Right lung (tissue), 5 donors: ENCODE measurements around the gene PLA2G3. TPM values are rescaled to one million over a fixed set of nuclear protein-coding genes. Genes with fewer than 3 reads are reported as not detected.

Experiments
- DNase-seq, 2 donors: peaks; one replicate each; pipeline ENCODE4 v3.0.0-alpha.2; 2013
- polyA plus RNA-seq, 5 donors: library from polyadenylated mRNA; unstranded; fragments of 120-200 nt; gene quantifications; one replicate each; pipeline versions ENCODE4 v1.2.1 to v1.2.3, GENCODE V29; 2013; ENCODE audit warnings: inconsistent platforms in 1 of 5, low replicate concordance in 1 of 5; ENCODE audit not compliant: insufficient read length in 5 of 5, insufficient read depth in 1 of 5

The PLA2G3 gene
- polyA plus RNA-seq, 5 donors = 0.07 to 0.36 (median 0.34) TPM; not detected in 2

DNA sequence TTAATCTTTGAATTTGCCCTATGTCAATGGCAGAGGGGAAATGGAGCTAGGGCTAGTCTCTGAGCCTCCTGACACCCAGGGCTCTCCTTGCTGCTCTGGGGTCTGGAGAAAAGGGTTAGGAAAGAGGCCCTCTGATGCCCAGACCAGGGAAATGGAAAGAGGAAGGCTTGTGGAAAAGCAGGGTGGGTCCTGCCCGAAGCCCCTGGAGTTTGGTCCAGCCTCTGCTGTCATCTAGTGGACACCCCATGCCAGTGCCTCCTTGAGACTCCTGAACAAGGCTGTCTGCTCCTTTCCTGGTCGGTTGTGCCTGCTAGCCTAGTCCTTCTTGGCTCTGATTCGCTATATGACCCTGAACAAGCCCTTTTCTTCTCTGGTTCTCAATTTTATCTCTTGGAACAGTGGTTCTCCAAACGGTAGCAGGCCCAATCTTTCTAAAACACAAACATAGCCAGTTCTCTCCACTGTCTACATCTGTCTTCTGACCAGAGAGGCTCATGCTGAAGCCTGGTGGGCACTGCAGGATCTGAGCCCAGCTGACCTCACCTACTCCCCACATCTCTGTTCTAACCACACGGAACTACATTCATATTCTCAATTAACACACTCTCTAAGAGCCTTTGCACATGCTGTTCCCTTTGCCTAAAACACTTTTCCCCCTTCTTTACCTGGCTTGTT lies 8.8 kb upstream of the PLA2G3 start:
- peak in 1 of 2 donors; percentile 51 for DNase-seq

DNA sequence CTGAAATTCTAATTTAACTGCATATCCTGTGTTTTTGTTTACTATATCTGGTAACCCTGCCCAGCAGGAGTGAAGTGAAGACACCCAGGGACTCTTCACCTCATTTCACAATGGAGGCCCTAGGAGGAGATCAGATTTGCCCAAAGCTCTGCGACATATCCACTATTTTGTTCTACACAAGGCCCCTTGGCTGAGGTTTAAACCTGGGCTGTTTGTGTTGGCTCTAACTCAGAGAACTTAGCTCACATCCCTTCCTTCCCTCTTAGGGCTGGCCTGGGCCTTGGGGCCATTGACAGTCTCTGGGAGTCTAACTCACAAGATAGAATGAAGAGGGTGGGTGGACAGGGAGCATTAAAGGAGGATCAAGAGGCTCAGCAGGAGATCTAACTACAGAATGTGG lies 8.2 kb upstream of the PLA2G3 start:
- no peak for DNase-seq

DNA sequence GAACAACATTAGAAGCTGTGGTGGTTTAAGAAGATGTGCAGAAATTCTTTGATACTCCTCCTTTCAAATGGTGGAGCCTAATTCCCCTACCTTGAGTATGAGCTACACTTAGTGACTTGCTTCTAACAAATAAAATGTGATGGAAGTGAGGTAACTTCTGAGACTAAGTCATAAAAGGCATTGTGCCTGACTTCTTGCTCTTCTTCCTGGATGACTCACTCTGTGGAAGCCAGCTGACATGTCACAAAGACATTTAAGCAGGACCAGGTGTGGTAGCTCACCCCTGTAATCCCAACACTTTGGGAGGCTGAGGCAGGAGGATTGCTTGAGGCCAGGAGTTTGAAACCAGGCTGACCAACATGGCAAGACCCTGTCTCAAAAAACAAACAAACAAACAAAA lies 3.9 kb upstream of the PLA2G3 start:
- DNase-seq = no peak

DNA sequence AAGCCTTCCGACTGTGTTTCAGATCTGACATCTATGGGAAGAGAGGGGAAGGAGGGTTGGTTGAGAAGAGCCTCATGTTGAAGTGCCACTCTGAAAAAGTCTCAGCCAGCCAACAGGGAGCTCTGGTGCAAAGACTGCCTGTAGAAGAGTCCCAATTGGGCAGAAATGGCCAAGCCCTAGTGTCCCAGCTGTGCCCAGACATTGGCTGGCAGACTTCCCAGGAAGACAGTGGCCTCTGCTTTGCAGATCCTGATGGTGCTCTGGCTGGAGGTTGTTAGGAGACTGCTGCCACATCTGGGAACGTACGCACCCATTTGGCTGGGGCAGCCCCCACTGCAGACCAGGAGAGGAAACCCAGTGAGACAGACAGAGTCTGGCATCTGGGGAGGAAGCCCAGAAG lies 3.2 kb upstream of the PLA2G3 start:
- no peak for DNase-seq

DNA sequence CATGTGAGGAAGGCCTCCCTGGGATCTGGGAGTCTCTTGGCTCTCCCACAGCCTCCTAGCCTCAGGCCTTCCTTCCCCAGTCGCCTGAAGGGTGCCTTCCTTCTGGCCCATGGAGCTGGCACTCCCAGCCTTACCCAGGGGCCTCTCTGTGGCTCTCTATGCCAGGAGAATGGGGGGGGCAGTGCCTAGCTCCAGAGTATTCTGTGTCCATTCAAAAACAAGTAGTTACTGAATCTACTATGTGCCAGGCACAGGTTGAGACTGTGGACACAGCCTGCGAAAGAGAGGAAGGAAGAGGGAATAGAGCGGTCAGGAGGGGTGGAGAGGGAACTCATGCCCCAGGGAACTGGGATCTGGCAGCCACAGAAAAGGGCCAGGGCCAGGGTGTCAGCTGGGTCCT lies 2.7 kb upstream of the PLA2G3 start:
- no peak for DNase-seq

DNA sequence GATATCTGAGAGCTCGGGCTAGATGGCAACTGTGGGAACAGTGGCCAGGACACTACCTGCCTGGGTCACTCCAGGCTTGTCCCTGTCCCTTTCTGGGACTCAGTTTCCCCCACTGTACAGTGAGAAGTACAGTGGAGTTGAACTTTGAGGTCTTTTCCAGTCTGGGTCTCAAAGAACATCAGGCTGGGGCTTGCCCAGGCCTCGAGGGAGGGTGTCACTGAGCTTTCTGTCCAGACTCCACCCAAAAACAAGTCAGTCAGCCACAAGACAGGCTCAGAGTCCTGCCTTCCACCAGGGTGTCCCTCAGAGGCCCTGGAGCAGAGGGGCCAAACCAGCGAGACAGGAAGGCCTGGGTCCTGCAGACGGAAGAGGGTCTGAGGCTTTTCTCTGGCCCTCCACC lies 2.0 kb upstream of the PLA2G3 start:
- no peak for DNase-seq

DNA sequence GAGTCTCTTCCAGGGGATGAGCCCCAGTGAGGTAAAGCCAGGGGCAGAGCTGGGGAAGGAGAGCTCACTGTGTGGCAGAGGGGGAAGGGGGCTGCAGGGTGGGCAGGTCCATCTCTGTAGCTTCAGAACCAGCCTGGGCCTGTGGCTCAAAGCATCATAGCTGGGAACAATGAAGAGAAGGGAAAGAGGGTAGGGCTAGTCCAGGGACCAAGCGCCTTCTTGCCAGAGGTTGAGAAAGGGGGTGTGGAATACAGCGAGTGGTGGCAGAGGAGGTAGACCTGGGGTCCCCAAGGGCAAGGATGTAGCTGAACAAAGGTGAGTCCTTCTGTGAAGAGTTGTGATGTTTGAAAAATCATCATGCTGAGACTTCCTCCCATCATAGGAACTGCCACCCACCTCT lies 1.2 kb upstream of the PLA2G3 start:
- no peak for DNase-seq

DNA sequence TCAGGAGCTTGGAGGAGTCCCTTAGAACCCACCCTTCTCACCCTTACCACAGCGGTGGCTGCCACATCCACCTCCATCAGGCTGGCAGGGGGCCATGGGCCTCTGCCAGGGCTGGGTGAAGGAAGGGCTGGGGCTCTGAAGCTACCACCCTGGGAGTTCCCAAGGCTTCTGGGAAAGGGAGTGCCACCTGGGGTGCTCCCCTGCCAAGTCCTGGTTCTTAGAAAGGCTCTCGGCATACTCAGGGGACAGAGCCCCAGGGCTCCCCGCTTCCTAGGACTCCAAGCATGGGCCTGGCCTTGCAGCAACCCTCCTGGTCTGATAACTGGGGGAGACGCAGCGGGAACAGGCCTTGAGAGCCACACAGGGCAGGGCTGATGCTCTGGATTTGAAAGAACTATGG lies 438 bp upstream of the PLA2G3 start:
- no peak for DNase-seq

DNA sequence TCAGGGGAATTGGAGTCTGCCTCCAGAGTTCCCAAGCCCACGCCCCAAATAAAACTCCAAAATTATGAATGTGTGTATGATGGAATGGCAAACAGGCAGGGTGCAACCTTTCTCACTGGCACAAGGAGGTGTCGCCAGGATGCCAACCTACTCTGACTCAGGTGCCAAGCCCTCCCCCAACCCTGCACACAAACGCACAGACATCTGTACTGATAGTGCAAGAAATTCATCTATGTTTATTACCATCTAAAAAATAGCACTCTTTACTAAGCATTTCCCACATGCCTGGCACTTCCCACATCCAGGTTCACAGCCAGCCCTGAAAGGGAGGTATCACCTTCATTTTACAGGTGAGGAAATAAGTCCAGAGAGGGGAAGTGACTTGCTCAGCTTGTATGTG lies 1.2 kb downstream of the PLA2G3 start:
- DNase-seq = no peak

DNA sequence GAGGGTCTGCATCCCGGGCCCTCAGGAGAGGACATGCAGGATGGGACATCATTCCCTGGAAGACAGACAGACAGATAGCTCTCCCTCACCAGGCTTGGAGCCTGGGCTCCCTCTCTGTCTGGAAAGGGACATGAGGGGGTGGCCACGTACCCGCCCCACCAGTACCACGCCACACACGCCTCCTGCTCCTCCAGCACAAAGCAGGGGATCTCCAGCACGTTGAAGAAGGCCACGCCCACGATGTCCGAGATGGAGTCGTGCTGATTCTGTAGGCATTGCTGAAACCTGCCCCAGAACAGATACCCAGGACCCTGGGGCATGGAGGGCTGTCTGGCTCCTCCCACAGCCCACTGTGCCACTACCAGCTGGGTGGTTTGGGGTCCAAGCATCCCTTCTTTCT lies 2.2 kb downstream of the PLA2G3 start:
- no peak for DNase-seq

DNA sequence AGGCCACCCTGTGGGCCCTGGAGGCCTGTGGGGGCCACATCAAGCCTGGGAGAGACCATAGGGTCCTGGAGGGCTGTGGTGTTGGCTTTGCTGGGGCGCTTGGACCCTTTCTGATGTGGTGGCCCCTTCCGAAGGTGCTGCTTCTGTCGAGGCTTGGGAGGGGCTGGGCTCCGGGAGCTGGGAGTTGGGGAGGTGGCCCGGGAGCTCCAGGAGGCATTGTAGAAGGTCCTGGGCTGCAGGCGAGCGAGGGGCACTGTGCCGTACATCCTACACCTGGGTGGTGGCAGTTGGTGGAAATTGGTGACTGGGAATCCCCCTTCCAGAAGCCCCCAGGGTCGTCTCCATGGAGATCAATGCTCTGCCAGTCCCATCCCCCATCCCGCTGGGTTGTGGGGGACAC lies 2.6 kb downstream of the PLA2G3 start:
- no peak for DNase-seq

DNA sequence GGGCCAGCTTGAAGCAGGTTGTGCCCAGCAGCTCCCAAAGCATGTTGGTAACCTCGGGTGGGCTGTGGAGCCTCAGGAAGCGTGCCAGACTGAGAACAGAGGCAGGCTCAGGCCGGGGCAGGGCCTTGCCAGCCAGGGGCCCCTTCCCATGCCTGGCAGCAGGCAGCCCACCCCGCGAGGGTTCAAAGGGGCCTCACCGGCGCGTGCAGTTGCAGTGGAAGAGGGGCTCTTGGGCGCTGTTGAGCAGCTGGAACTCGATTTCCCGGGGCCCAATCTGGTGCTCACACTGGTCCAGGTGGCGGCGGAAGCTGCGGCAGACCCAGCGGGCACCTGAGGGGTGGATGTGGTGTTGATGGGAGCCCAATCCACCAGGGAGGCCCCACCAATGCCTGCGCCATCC lies 3.6 kb downstream of the PLA2G3 start:
- DNase-seq = no peak

DNA sequence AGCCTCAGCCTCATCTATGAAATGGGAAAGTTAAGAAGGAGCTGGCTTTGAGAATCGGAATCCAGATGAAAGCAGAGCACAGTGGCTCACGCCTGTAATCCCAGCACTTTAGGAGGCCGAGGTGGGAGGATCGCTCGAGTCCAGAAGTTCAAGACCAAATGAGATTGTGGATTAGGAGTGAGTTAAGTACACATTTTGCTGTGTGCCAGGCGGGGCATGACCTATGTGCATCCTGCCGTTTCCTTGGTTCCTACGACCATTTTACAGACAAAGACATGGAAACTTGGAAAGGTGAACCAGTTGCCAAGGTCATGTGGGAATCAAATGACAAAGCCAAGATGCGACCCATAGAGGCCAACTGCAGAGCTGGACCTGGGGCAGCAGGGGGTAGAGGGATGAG lies 4.2 kb downstream of the PLA2G3 start:
- DNase-seq = no peak

DNA sequence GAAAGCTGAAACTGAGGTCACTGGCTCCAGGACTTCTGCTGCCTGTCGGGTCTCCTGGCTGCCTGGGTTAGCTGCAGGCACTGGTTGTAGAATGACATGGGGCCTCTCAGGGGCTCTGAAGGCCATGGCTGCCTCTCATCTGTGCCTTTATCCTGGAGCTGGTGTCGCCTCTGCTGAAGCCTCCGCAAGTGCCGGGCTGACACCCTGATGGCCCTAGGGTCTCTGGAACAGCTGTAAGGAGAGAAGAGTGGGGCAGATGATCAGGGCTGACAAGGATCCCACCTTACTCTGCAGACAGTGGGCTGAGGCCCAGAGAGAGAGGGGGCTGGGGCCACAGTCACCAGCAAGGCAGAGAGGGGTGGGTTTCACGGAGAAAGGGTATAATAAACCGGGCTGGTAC lies 4.6 kb downstream of the PLA2G3 start:
- no peak for DNase-seq

DNA sequence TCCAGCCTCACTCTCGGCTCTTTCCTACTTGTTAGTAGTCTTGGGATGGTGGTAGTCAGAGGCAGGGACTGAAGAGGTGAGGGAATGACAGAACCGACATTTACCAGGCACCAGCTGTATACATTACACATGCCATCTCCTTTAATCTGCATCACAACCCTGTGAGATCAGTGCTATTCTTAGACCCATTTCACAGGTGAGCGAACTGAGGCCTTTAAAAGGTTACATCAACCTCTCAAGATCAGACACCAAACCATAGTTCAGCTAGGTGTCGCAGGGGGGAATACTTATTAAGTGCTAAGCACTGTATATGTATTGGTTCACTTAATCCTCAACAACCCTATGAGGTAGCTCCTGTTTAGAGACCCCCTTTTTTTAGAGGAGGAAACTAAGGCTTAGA lies 5.6 kb downstream of the PLA2G3 start:
- DNase-seq = no peak

DNA sequence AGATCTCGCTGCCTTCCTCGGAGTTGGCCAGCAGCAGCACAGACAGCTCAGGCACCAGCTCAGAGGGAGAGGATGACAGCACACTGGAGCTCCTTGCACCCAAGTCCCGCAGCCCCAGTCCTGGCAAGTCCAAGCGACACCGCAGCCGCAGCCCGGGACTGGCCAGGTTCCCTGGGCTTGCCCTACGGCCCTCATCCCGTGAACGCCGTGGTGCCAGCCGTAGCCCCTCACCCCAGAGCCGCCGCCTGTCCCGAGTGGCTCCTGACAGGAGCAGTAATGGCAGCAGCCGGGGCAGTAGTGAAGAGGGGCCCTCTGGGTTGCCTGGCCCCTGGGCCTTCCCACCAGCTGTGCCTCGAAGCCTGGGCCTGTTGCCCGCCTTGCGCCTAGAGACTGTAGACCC lies 6.4 kb downstream of the PLA2G3 start:
- DNase-seq = no peak

DNA sequence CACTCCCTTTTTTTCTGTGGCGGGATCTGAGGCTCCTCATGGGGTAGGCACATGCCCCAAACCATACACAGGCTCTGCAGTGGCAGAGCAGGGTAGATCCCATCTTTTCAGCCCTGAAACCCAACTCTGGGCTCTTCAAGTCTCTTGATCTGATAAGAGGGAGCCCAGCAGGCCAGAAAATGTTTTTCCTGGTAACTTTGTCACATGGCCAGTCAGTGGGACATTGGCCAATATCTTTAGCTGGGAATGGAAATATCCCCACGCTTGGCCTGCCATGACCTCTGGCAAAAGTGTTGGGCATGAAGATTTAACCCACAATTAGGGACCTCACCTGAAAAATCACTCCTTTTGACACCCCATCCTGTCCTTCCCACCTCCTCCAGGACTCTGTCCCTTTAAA lies 9.4 kb downstream of the PLA2G3 start:
- DNase-seq = no peak

DNA sequence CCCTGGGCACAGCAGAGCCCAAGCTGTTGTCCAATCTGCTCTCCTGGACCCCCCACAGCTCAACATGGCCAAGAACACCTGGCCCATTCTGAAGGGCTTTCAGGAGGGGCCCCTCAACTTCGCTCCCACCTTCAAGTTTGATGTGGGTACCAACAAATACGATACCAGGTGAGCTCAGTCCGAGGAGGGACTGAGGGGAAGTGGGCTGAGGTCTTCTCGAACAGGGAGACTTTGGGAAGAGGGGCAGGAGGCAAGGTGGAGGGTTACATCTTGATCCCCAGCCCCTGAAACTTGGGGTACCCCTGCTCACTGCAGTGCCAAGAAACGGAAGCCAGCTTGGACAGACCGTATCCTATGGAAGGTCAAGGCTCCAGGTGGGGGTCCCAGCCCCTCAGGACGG lies 12.2 kb downstream of the PLA2G3 start:
- no peak for DNase-seq

DNA sequence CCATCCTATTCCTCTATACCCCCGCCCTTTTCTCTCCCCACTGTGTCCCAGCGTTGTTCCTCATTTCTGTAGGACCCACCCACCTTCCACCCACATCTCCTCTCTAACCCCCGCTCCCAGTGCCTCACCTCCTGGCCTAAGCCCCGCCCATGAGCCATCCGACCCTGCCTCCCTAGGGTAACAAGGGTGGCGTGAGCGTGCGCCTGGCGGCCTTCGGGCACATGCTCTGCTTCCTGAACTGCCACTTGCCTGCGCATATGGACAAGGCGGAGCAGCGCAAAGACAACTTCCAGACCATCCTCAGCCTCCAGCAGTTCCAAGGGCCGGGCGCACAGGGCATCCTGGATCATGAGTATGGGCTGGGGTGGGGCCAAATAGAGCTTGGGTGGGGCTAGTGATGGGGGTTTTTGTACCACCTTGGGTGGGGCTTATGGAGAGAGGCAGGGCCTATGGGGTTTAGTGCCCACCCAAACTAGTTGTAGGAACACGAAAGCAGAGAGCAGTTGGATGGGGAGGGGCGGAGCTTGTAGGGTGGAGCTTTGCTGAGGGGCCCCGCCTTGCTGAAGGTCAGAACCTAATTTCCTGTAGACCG lies 13.0 kb downstream of the PLA2G3 start:
- DNase-seq = no peak

DNA sequence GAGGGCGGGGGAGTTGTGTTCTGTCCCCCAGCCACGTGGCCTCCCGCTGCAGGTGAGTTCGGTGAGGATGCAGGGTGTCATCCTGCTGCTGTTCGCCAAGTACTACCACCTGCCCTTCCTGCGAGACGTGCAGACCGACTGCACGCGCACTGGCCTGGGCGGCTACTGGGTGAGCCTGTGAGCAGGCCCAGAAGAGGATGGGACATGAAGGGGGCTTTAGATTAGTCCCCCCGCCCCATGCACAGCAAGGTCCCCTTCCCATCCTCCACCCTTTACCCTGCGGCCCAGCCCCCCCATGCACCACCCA lies 13.5 kb downstream of the PLA2G3 start:
- DNase-seq = no peak

DNA sequence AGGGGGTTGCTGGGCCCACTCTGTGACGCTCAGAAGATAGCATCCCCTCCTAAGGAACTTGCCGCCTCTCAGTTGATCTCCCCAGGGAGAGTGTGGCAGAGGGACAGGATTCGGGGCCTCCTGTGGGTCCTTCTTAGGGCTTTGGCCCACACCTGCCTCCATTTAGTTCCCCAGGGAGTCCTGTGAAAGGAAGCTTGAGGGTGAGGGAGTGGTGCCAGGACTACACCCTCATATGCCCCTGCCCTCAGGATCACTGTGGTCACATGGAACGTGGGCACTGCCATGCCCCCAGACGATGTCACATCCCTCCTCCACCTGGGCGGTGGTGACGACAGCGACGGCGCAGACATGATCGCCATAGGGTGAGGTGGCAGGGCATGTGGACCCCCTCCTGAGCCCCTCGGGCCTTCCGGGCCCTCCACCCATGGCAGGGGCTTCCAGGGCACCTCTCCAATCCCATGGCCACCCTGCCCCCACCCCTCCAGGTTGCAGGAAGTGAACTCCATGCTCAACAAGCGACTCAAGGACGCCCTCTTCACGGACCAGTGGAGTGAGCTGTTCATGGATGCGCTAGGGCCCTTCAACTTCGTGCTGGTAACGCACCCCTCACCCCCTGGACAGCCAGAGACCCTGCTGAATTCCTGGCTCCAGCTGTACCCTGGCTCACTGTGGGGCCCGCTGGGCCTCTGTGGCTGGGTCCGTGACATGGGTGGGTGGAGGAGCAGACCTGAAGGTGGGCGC lies 14.0 kb downstream of the PLA2G3 start:
- no peak for DNase-seq

DNA sequence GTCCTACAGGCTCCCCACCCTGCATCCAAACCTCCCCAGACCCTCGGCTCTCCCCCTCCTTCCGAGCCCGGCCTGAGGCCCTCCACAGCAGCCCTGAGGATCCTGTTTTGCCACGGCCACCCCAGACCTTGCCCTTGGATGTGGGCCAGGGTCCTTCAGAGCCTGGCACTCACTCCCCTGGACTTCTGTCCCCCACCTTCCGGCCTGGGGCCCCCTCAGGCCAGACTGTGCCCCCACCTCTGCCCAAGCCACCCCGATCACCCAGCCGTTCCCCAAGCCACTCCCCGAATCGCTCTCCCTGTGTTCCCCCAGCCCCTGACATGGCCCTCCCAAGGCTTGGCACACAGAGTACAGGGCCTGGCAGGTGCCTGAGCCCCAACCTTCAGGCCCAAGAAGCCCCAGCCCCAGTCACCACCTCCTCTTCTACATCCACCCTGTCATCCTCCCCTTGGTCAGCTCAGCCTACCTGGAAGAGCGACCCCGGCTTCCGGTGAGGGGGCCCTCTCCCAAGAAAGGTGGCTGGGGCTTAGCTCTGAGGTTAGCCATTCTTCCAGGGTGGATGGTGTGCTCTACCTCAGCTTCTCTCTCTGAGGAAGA lies 14.7 kb downstream of the PLA2G3 start:
- DNase-seq = no peak

DNA sequence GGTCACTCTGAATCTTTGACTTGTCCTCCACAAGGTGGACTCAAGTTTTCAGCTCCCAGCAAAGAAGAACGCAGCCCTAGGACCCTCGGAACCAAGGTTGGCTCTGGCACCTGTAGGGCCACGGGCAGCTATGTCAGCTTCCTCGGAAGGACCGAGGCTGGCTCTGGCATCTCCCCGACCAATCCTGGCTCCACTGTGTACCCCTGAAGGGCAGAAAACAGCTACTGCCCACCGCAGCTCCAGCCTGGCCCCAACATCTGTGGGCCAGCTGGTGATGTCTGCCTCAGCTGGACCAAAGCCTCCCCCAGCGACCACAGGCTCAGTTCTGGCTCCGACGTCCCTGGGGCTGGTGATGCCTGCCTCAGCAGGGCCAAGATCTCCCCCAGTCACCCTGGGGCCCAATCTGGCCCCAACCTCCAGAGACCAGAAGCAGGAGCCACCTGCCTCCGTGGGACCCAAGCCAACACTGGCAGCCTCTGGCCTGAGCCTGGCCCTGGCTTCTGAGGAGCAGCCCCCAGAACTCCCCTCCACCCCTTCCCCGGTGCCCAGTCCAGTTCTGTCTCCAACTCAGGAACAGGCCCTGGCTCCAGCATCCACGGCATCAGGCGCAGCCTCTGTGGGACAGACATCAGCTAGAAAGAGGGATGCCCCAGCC lies 15.4 kb downstream of the PLA2G3 start:
- no peak for DNase-seq
